HG02943 (cell line): Measurements from ENCODE around the gene IMPG2.

Experiments
- ATAC-seq: cut with Tn5 transposase; IDR thresholded peaks from one replicate; pipeline ENCODE4 v1.9.1; 2021; ENCODE audit warnings: mild to moderate bottlenecking, low read depth, moderate library complexity; ENCODE audit not compliant: unreplicated experiment

IMPG2 gene

GRCh38 chr3:101189796-101190195 lies 130.6 kb downstream of the IMPG2 start:
- no peak for ATAC-seq

GRCh38 chr3:101189176-101189575 lies 131.2 kb downstream of the IMPG2 start:
- ATAC-seq = no peak

GRCh38 chr3:101185341-101185740 lies 135.0 kb downstream of the IMPG2 start:
- ATAC-seq = no peak

- no peak for ATAC-seq
These were observed 136.3 kb downstream of the IMPG2 start for GRCh38 chr3:101184111-101184510.

- no peak for ATAC-seq
These were observed 137.2 kb downstream of the IMPG2 start for GRCh38 chr3:101183151-101183550.

- ATAC-seq = no peak
These were observed 137.6 kb downstream of the IMPG2 start for GRCh38 chr3:101182734-101183133.

- no peak for ATAC-seq
These were observed 138.6 kb downstream of the IMPG2 start for GRCh38 chr3:101181801-101182200.

GRCh38 chr3:101179637-101180036 lies 140.7 kb downstream of the IMPG2 start:
- no peak for ATAC-seq

- ATAC-seq = no peak
These were observed 142.8 kb downstream of the IMPG2 start for GRCh38 chr3:101177577-101177976.
